Diencephalon (tissue), 1 donor: ENCODE measurements around the gene IFNA21. TPM values are rescaled to one million over a fixed set of nuclear protein-coding genes. Genes with fewer than 3 reads are reported as not detected.

Experiments
- small RNA-seq: library from RNA; depleted of rRNA; stranded (forward); fragments of <200 nt; gene quantifications from one replicate; pipeline ENCODE3, GENCODE V24; 2014
- total RNA-seq: library from RNA; depleted of rRNA; stranded (reverse); fragments of >200 nt; gene quantifications from one replicate; pipeline ENCODE4 v1.2.3, GENCODE V29; 2014

IFNA21 gene
- not detected for total RNA-seq

DNA sequence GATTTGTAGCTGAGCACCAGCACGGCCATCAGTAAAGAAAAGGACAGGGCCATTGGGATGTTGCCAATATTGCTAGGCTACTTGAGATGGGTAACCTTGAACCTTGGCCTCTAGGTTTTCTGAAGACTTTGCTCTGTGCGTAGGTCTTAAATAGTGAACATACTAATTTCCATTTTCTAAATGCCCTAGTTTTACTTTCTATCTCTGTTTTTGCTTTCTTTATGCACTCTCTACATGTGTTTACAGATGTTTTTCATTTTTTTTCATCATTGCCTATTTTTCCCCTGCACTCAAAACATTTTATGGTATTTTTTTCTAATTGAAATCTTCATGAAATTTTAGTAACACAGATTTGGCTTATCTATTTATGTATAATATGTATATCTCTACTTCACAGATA, at the start of gene IFNA21:
IFNA21 (minus strand) TSS at position 101 of the 400 bp plus-strand sequence; CDS start at position 53, 48 bp downstream.

DNA sequence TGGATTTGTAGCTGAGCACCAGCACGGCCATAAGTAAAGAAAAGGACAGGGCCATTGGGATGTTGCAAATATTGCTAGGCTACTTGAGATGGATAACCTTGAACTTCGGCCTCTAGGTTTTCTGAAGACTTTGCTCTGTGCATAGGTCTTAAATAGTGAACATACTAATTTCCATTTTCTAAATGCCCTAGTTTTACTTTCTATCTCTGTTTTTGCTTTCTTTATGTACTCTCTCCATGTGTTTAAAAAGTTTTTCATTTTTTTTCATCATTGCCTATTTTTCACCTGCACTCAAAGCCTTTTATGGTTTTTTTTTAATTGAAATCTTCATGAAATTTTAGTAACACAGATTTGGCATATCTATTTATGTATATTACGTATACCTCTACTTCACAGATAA, 40.6 kb upstream of the IFNA21 start, which contains the start of gene IFNA10:
IFNA10 (minus strand) TSS at position 101 of the 400 bp plus-strand sequence; CDS start at position 55, 46 bp downstream.

DNA sequence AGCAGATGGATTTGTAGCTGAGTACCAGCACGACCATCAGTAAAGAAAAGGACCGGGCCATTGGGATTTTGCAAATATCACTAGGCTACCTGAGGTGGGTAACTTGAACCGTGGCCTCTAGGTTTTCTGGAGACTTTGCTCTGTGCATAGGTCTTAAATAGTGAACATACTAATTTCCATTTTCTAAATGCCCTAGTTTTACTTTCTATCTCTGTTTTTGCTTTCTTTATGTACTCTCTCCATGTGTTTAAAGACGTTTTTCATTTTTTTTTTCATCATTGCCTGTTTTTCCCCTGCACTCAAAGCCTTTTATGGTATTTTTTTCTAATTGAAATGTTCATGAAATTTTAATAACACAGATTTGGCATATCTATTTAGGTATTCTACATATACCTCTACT, 35.6 kb upstream of the IFNA21 start, which contains the start of gene IFNA7:
IFNA7 (minus strand) TSS at position 101 of the 400 bp plus-strand sequence; CDS start at position 61, 40 bp downstream.

DNA sequence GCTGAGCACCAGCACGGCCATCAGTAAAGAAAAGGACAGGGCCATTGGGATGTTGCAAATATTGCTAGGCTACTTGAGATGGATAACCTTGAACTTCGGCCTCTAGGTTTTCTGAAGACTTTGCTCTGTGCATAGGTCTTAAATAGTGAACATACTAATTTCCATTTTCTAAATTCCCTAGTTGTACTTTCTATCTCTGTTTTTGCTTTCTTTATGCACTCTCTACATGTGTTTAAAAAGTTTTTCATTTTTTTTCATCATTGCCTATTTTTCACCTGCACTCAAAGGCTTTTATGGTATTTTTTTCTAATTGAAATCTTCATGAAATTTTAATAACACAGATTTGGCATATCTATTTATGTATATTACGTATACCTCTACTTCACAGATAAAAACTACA, 21.0 kb upstream of the IFNA21 start, which contains the start of gene IFNA4:
IFNA4 (minus strand) TSS at position 101 of the 400 bp plus-strand sequence; CDS start at position 45, 56 bp downstream.

DNA sequence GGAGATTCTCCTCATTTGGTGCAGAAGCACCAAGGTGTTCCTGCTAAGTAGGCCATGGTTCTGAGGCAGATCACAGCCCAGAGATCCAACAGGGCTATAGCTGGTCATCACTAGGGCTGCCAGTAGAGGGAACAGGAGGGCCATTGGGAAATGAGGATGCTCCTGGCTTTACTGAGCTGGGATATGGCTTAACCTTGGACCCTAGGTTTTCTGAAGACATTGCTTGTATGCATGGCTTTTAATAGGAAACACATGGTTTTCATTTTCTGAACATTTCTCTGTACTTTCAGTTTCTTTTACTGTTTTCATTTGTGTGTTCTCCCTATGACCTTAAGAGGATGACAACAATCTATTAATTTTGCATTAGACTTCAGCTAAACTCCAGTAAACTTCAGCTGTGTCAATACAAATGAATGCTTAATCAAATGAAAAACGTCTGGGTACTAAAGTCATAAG, 25.0 kb downstream of the IFNA21 start, which contains the start of gene IFNW1:
IFNW1 (minus strand) TSS at position 406 of the 456 bp plus-strand sequence; CDS start at position 144, 262 bp downstream.

Small RNA genes within 50 kb of the gene (small RNA-seq; reads per million reads assigned to genes)
- not detected for gene RF00019

Other genes with a start within 250 kb of the IFNA21 start
- gene HACD4, start 135.0 kb downstream of the IFNA21 start, total RNA-seq: 1.6 TPM
- gene IFNB1, start 88.7 kb downstream of the IFNA21 start, total RNA-seq: not detected
- gene IFNW1, start 24.8 kb downstream of the IFNA21 start, total RNA-seq: not detected
- not detected for gene IFNA4, start 20.9 kb upstream of the IFNA21 start, total RNA-seq
- gene IFNA7, start 35.5 kb upstream of the IFNA21 start, total RNA-seq: not detected
- not detected for gene IFNA10, start 40.5 kb upstream of the IFNA21 start, total RNA-seq
- not detected for gene IFNA16, start 50.7 kb upstream of the IFNA21 start, total RNA-seq
- gene IFNA17, start 61.6 kb upstream of the IFNA21 start, total RNA-seq: not detected
- not detected for gene IFNA14, start 73.3 kb upstream of the IFNA21 start, total RNA-seq
- not detected for gene IFNA5, start 138.7 kb upstream of the IFNA21 start, total RNA-seq
- gene KLHL9, start 168.7 kb upstream of the IFNA21 start, total RNA-seq: 79.1 TPM
- not detected for gene IFNA6, start 184.2 kb upstream of the IFNA21 start, total RNA-seq
- gene IFNA13, start 201.4 kb upstream of the IFNA21 start, total RNA-seq: not detected
- not detected for gene IFNA2, start 218.7 kb upstream of the IFNA21 start, total RNA-seq
- not detected for gene IFNA8, start 242.5 kb upstream of the IFNA21 start, total RNA-seq